ENCODE results near the gene EGFL7. TPM values are rescaled to one million over a fixed set of nuclear protein-coding genes. Genes with fewer than 3 reads are reported as not detected.

EGFL7 gene
- total RNA-seq, 1 experiment from 2014 or later, result 53.1 TPM

DNA sequence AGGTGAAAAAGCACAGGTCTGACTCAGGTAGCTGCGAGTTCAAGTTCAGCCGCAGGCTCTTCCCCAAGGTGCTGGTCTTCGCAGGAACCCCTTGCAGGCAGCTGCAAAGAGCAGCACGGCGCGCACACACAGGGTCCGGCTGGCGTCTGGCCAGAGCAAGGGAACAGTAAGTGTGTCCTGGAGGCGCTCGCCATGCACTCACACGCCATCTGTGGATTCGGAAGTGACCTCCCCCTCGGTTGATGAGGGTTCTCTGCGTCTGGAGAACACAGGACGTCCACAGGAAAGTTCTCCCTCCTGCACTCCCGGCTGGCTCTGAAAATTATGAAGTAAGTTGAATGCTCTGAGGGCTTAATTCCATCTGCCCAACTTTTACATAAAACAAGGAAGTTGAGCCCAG, 14.0 kb upstream of the EGFL7 start:
- Histone ChIP-seq H4K20me1 (ENCODE audit: insufficient read depth) (no peaks in the 10 kb centered on the region), H3K4me3 (no peak overlapping the region), H3K27ac (no peak overlapping the region), H3K4me1 (replicated peaks; ENCODE audit: insufficient read depth) (peaks cover 16% of the 10 kb centered on the region), H3K79me2 (ENCODE audit: low read depth) (no peaks in the 10 kb centered on the region), H3K4me2 (no peak overlapping the region), H3K36me3 (ENCODE audit: low read depth) (no peaks in the 10 kb centered on the region), H3F3A (ENCODE audit: insufficient read depth, low read depth) (0 out of 2 replicates have a peak, but pooled peaks cover 3% of the 10 kb centered on the region), H3K27me3 (ENCODE audit: insufficient read depth, low read depth) (no peaks in the 10 kb centered on the region), H2AFZ (no peak overlapping the region), H3K9me2 (ENCODE audit: insufficient read depth) (no peaks in the 10 kb centered on the region), H3K9me3 (ENCODE audit: insufficient read depth, low read depth) (no peaks in the 10 kb centered on the region)
- no TSS peak for BruUV-seq (replicated peaks)
- CTCF ChIA-PET, result no interaction called here
- POLR2A ChIA-PET (ENCODE audit: unreplicated experiment), result no interaction called here
- no peak for TF ChIP-seq EZH2 (IDR thresholded peaks at IDR 0.05; ENCODE audit: low read depth)
- TF ChIP-seq, protein P1, sequence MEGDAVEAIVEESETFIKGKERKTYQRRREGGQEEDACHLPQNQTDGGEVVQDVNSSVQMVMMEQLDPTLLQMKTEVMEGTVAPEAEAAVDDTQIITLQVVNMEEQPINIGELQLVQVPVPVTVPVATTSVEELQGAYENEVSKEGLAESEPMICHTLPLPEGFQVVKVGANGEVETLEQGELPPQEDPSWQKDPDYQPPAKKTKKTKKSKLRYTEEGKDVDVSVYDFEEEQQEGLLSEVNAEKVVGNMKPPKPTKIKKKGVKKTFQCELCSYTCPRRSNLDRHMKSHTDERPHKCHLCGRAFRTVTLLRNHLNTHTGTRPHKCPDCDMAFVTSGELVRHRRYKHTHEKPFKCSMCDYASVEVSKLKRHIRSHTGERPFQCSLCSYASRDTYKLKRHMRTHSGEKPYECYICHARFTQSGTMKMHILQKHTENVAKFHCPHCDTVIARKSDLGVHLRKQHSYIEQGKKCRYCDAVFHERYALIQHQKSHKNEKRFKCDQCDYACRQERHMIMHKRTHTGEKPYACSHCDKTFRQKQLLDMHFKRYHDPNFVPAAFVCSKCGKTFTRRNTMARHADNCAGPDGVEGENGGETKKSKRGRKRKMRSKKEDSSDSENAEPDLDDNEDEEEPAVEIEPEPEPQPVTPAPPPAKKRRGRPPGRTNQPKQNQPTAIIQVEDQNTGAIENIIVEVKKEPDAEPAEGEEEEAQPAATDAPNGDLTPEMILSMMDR (conservative IDR thresholded peaks at IDR 0.05), result no peak
- intact Hi-C loops (cut with micrococcal nuclease; ENCODE audit: unreplicated experiment), result no loop called here
- DNase-seq, result no peak

DNA sequence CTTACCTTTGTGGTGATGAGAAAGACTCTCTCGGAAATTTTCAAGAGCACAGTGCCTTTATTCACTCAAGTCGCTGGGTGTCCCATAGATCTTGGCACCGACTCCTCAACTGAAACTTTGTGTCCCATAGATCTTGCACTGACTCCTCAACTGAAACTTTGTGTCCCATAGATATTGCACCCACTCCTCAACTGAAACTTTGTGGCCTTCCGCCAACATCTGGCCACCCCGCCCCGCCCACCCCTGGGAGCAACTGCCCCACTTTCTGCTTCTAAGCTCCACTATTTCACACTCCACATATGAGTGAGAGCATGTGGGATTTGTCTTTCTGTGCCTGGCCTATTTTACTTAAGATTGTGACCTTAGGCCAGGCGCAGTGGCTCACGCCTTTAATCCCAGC, 12.7 kb upstream of the EGFL7 start:
- intact Hi-C loops (cut with micrococcal nuclease; ENCODE audit: unreplicated experiment), result no loop called here
- CTCF ChIA-PET, result no interaction called here

DNA sequence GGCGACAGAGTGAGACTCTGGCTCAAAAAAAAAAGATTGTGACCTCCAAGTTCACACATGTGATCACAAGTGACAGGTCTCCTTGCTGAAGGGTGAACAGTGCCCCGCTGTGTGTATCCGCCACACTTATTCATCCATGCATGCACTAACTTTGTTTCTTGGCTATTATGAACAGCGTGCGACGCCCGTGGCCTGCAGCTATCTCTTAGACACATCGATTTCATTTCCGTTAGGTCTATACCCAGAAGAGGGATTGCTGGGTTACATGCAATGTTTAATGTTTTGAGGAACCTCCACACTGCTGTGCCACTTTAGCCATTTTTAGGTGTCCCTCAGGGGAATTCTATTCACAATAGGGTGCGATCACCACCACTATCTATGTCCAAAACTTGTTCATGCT, 12.1 kb upstream of the EGFL7 start:
- DNase-seq, result no peak

More for the DNA sequence above, 12.7 kb upstream of the EGFL7 start:
- no TSS peak for BruUV-seq (replicated peaks)
- Histone ChIP-seq H3K9me2 (ENCODE audit: insufficient read depth) (no peaks in the 10 kb centered on the region), H3K27ac (no peak overlapping the region), H3K79me2 (ENCODE audit: low read depth) (no peaks in the 10 kb centered on the region), H3K4me1 (replicated peaks; ENCODE audit: insufficient read depth) (peaks cover 3% of the 10 kb centered on the region), H3K4me3 (no peak overlapping the region), H2AFZ (no peak overlapping the region), H3F3A (ENCODE audit: insufficient read depth, low read depth) (no peaks in the 10 kb centered on the region), H3K4me2 (no peak overlapping the region), H3K36me3 (ENCODE audit: low read depth) (no peaks in the 10 kb centered on the region), H3K9me3 (ENCODE audit: insufficient read depth, low read depth) (no peaks in the 10 kb centered on the region), H3K27me3 (ENCODE audit: insufficient read depth, low read depth) (no peaks in the 10 kb centered on the region), H4K20me1 (ENCODE audit: insufficient read depth) (no peaks in the 10 kb centered on the region)
- no peak for TF ChIP-seq EZH2 (IDR thresholded peaks at IDR 0.05; ENCODE audit: low read depth)
- TF ChIP-seq, protein P1 (conservative IDR thresholded peaks at IDR 0.05), result no peak
- POLR2A ChIA-PET (ENCODE audit: unreplicated experiment), result no interaction called here
- no peak for DNase-seq

More for the DNA sequence above, 12.1 kb upstream of the EGFL7 start:
- POLR2A ChIA-PET (ENCODE audit: unreplicated experiment), result no interaction called here
- no peak for TF ChIP-seq EZH2 (IDR thresholded peaks at IDR 0.05; ENCODE audit: low read depth)
- TF ChIP-seq, protein P1 (conservative IDR thresholded peaks at IDR 0.05), result no peak
- Histone ChIP-seq H2AFZ (no peak overlapping the region), H3K4me2 (no peak overlapping the region), H3K79me2 (ENCODE audit: low read depth) (no peaks in the 10 kb centered on the region), H3K9me3 (ENCODE audit: insufficient read depth, low read depth) (no peaks in the 10 kb centered on the region), H3K27me3 (ENCODE audit: insufficient read depth, low read depth) (no peaks in the 10 kb centered on the region), H3K9me2 (ENCODE audit: insufficient read depth) (no peaks in the 10 kb centered on the region), H3K4me1 (replicated peaks; ENCODE audit: insufficient read depth) (no peaks in the 10 kb centered on the region), H3K36me3 (ENCODE audit: low read depth) (no peaks in the 10 kb centered on the region), H3K4me3 (no peak overlapping the region), H4K20me1 (ENCODE audit: insufficient read depth) (no peaks in the 10 kb centered on the region), H3K27ac (no peak overlapping the region), H3F3A (ENCODE audit: insufficient read depth, low read depth) (no peaks in the 10 kb centered on the region)
- no TSS peak for BruUV-seq (replicated peaks)
- CTCF ChIA-PET, result interaction anchor here (0.6 to 0.7 kb wide), 2 partner anchors 14 to 287 kb away, joined by 3 to 5 read pairs; partner anchors contain the start of gene DNLZ
- intact Hi-C loops (cut with micrococcal nuclease; ENCODE audit: unreplicated experiment), result no loop called here
